Activated CD8-positive, alpha-beta T cell treated with anti-CD3 and anti-CD28 coated beads, Interleukin-2, amount 10 ng/mL, durations not matched to agents 7 days and 5 days (primary cell): ENCODE results near the gene LRRC61. TPM values are rescaled to one million over a fixed set of nuclear protein-coding genes. Genes with fewer than 3 reads are reported as not detected.
"Not testable (repeated sequence)": the region's sequence is repeated elsewhere in the genome, so short reads cannot be mapped to it uniquely, and the experiment has no call there.

Experiments used
- ATAC-seq: fragments of 150-1000 bp; cut with Tn5 transposase; one replicate; pipeline ENCODE4 v1.10.0; 2021; ENCODE audit warnings: moderate library complexity
- CTCF ChIA-PET: fragments of 350-600 bp; sonication (Branson Sonifier 250); formaldehyde crosslinking; loops from one replicate; lab custom pipeline; 2021; ENCODE audit warnings: antibody characterized with exemption; lab: Charles Lee
- POLR2A ChIA-PET: fragments of 350-600 bp; sonication (Branson Sonifier 250); formaldehyde crosslinking; loops from one replicate; lab custom pipeline; 2021; ENCODE audit warnings: antibody characterized with exemption; lab: Charles Lee
- DNase-seq: peaks from one replicate; pipeline ENCODE4 v3.0.0-alpha.2; 2020
- H3K27ac Mint-ChIP-seq: one replicate; pipeline ENCODE4 v1.8.0; 2021; ENCODE audit warnings: mild to moderate bottlenecking, mixed read lengths
- H3K27me3 Mint-ChIP-seq: one replicate; pipeline ENCODE4 v1.8.0; 2021; ENCODE audit warnings: low read depth, mixed read lengths
- H3K36me3 Mint-ChIP-seq: one replicate; pipeline ENCODE4 v1.8.0; 2021; ENCODE audit warnings: low read depth, mixed read lengths
- H3K4me1 Mint-ChIP-seq: one replicate; pipeline ENCODE4 v1.8.0; 2021; ENCODE audit warnings: low read depth, mixed read lengths
- H3K4me3 Mint-ChIP-seq: one replicate; pipeline ENCODE4 v1.8.0; 2021; ENCODE audit warnings: mild to moderate bottlenecking, mixed read lengths
- H3K9me3 Mint-ChIP-seq: one replicate; pipeline ENCODE4 v1.8.0; 2022; ENCODE audit warnings: mixed read lengths; ENCODE audit not compliant: insufficient read depth
- total RNA-seq, 2 experiments: library from RNA; stranded (reverse); gene quantifications; one replicate each; pipeline ENCODE4 v1.2.3, GENCODE V29; 2021

Gene LRRC61
- total RNA-seq, 2 experiments from 2014 or later, result 21.0 to 21.4 TPM

DNA sequence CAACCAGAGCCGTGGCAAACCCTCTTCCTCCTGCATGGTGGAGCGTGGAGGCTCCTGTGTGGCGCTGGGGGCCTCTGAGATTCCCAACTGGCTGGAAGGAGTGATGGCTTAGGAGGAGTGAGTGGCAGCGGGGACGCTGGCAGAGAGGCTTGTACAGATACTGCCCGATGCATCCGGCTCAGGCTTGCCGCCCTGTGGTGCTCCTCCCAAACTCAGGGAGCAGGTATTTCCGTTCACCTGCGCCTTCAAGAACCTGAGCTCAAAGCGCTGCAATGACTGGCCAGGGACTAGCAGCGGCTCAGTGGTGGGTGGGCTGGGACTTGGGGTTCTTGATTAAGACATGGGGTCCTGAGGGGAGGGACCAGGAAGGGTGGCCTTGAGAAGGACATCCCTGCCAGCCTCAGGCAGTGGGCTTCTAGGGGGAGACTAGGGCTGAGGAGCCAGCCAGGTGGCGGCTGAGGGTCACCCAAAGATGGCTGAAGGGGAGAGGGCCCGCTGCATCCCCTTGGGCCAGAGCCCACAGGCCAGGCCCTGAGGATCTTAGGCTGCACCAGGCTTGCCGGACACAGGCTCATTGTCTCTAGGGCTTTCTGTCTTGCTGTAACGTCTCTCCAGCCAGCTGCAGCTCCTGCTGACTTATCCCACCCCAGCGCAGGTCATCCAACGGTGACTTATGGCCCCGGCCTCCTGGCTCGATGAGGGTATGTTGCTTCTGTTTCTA lies 59.1 kb downstream of the LRRC61 start:
- ChIA-PET POLR2A (no interaction called here), CTCF (no interaction called here)
- no peaks in the 10 kb centered on the region for H3K9me3 Mint-ChIP-seq
- no peak overlapping the region for H3K4me3 Mint-ChIP-seq
- no peak overlapping the region for H3K27ac Mint-ChIP-seq
- ATAC-seq (no peak), DNase-seq (no peak)
- peaks cover 34% of the 10 kb centered on the region for H3K4me1 Mint-ChIP-seq
- peaks cover 3% of the 10 kb centered on the region for H3K36me3 Mint-ChIP-seq
- H3K27me3 Mint-ChIP-seq, result no peaks in the 10 kb centered on the region

DNA sequence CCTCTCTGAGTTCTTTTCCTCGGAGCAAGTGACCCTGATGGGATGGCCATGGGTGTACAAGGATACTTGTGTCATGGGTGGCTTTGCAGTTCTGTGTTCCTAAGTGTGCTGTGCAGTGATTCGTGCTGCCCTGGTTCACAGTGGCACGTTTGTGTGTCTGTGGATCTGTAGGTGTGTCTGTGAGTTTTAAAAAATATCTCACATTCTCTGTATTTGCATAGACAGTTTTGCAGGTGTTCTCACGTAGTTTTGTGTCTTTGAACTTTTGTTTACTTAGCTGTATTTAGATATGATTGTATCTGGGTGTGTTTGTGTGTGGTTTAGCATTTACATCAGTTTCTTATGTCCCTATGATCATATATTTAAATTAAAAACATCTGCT lies 59.7 kb downstream of the LRRC61 start:
- peaks cover 28% of the 10 kb centered on the region for H3K4me1 Mint-ChIP-seq
- H3K27ac Mint-ChIP-seq, result no peak overlapping the region
- peaks cover 3% of the 10 kb centered on the region for H3K36me3 Mint-ChIP-seq
- ChIA-PET CTCF (no interaction called here), POLR2A (no interaction called here)
- H3K9me3 Mint-ChIP-seq, result no peaks in the 10 kb centered on the region
- ATAC-seq (no peak), DNase-seq (no peak)
- no peak overlapping the region for H3K4me3 Mint-ChIP-seq
- no peaks in the 10 kb centered on the region for H3K27me3 Mint-ChIP-seq

DNA sequence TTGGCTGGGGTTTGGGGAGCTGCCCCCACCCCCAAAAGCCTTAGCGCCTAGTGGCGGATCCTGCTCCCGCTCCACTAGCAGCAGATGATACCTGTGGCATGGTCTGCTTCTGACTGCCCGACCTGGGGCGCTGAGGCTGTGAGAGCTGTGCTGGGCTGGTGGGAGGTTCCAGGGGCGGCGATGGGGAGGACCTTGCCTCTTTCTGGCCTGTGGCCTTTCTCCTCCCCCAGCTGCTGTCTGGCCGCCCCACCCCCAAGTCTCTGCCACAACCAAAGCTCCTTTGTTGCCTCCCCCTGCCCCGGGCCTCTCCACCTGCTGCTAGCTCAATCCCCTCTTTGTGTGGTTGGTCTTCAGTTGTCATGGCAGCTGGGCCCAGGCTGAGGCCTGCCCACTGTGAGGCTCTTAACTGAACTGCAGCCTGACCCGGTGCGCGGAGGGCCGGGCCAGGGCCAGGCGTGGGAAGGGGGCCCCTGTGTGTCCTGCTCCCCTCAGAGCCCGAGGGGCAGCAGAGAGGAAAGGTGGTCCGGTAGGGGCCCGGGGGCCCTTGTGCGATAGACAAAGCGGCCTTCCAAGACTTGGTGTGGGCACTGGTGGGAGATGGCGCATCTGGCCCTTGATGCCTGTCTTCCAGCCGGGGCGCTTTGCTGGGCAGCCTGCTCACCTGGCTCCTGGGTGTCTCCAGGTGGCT lies 60.7 kb downstream of the LRRC61 start:
- Mint-ChIP-seq H3K27ac (no peak overlapping the region), H3K9me3 (no peaks in the 10 kb centered on the region), H3K4me1 (peaks cover 23% of the 10 kb centered on the region), H3K27me3 (no peaks in the 10 kb centered on the region), H3K36me3 (peaks cover 3% of the 10 kb centered on the region), H3K4me3 (no peak overlapping the region)
- CTCF ChIA-PET, result no interaction called here
- no peak for ATAC-seq
- POLR2A ChIA-PET, result interaction anchor here (0.6 to 1.0 kb wide), 2 partner anchors 13 to 27 kb away, joined by 3 to 4 read pairs; no protein-coding TSS in a partner anchor
- DNase-seq, result no peak

DNA sequence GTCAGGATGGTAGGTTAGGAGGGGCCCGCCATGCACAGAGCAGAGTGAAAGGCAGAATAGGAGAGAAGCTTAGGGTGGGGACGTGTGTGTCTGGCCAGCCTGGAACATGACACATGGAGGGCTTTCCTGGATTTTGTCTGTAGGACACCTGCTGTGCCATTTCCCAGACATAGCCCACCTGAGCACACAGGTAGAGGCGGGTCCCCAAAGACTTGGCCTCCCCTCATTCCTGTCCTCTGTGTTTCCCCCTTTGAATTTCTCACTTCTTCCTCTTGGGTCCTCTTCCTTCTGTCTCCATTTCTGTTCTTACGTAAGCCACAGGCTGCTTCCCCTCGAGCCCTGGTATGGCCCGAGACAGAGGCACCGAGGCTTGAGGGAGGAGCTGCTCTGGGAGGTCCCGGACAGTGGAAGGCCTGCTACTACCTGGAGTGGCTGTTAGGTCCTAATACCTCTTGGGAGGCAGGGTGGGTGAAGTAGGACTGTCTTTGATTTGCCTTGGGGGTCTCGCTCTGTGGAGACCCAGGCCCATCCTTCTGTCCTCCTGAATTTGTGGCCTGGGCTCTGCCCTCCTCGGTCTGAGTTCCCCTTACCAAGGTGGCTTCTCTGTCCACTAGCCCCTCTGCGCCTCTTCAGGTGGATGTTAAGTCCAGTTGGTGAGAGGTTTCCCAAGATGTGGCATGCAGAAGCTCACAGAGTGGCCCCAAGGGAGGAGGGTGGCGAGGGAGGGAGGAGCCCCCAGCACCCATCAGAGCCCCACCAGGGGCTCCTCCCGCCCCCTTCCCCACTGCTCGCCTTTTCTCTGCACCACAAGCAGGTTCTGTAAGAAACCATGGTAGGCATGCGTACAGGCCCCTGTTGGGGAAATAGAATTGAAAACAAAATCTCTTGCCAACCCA lies 61.5 kb downstream of the LRRC61 start:
- ATAC-seq, result no peak
- Mint-ChIP-seq H3K36me3 (peaks cover 3% of the 10 kb centered on the region), H3K9me3 (no peaks in the 10 kb centered on the region), H3K4me3 (no peak overlapping the region), H3K27me3 (no peaks in the 10 kb centered on the region), H3K27ac (no peak overlapping the region), H3K4me1 (peaks cover 22% of the 10 kb centered on the region)
- no peak for DNase-seq
- CTCF ChIA-PET, result interaction anchor here (1.2 to 2.1 kb wide), 3 partner anchors 19 to 513 kb away, joined by 3 to 9 read pairs (median 7); no protein-coding TSS in a partner anchor
- POLR2A ChIA-PET, result interaction anchor here (0.6 to 1.0 kb wide), 2 partner anchors 14 to 840 kb away, joined by 3 read pairs; no protein-coding TSS in a partner anchor

DNA sequence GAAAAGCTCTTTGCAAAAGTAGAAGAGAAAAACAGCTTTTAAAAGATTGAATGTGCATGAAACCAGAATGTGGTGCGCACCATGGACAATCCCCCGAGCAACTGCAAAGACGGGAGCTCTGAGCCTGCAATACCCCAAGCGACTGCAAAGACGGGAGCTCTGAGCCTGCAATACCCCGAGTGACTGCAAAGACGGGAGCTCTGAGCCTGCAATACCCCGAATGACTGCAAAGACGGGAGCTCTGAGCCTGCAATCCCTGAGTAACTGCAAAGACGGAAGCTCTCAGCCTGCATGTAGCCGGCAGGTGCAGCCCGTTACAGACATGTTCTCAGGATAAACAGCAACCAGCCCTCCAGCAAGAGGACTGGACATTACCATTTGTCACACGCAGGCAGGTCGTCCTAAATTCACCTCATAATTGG lies 62.2 kb downstream of the LRRC61 start:
- POLR2A ChIA-PET, result interaction anchor here (0.6 to 1.0 kb wide), 4 partner anchors 14 to 839 kb away, joined by 3 read pairs; no protein-coding TSS in a partner anchor
- peaks cover 1% of the 10 kb centered on the region for H3K36me3 Mint-ChIP-seq
- H3K27ac Mint-ChIP-seq, result no peak overlapping the region
- DNase-seq (no peak), ATAC-seq (no peak)
- H3K4me1 Mint-ChIP-seq, result peaks cover 15% of the 10 kb centered on the region
- no peaks in the 10 kb centered on the region for H3K9me3 Mint-ChIP-seq
- no peaks in the 10 kb centered on the region for H3K27me3 Mint-ChIP-seq
- CTCF ChIA-PET, result interaction anchor here (1.2 to 2.1 kb wide), 3 partner anchors 18 to 513 kb away, joined by 3 to 9 read pairs (median 7); no protein-coding TSS in a partner anchor
- no peak overlapping the region for H3K4me3 Mint-ChIP-seq

DNA sequence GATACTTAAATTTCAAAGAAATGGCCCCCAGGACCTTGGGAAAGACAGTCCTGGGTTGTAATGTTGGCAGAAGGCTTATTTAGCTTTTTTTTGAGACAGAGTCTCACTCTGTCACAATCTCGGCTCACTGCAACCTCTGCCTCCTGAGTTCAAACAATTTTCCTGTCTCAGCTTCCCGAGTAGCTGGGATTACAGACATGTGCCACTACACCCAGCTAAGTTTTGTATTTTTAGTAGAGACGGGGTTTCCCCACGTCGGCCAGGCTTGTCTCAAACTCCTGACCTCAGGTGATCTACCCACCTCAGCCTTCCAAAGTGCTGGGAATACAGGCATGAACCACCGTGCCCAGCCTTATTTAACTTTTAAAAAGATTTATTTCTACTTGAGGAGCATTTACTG lies 62.7 kb downstream of the LRRC61 start:
- not testable (repeated sequence) for H3K36me3 Mint-ChIP-seq, ATAC-seq, H3K27ac Mint-ChIP-seq, DNase-seq, H3K9me3 Mint-ChIP-seq, H3K4me1 Mint-ChIP-seq, H3K27me3 Mint-ChIP-seq, H3K4me3 Mint-ChIP-seq
- CTCF ChIA-PET, result interaction anchor here (1.2 to 2.1 kb wide), 3 partner anchors 18 to 512 kb away, joined by 3 to 9 read pairs (median 7); no protein-coding TSS in a partner anchor
- POLR2A ChIA-PET, result interaction anchor here (0.7 to 0.9 kb wide), 3 partner anchors 18 to 890 kb away, joined by 3 read pairs; no protein-coding TSS in a partner anchor

Other genes starting within 250 kb of the LRRC61 start
- 1 to 10 TPM; 4.6 TPM for gene ACTR3C, start 190 bp downstream of the LRRC61 start, total RNA-seq
- not detected for gene RARRES2, start 18.3 kb downstream of the LRRC61 start, total RNA-seq
- 10 to 100 TPM; 40.9 to 43.1 TPM for gene REPIN1, start 45.5 kb downstream of the LRRC61 start, total RNA-seq
- gene ZNF775, start 56.0 kb downstream of the LRRC61 start, total RNA-seq, result 1 to 10 TPM; 6.7 to 7.7 TPM
- gene GIMAP8, start 127.3 kb downstream of the LRRC61 start, total RNA-seq, result 10 to 100 TPM; 21.5 to 22.3 TPM
- 100 to 1,000 TPM; 134 TPM for gene GIMAP7, start 191.5 kb downstream of the LRRC61 start, total RNA-seq
- gene GIMAP4, start 244.0 kb downstream of the LRRC61 start, total RNA-seq, result 100 to 1,000 TPM; 174 to 186 TPM